Stimulated activated CD8-positive, alpha-beta memory T cell treated with anti-CD3 and anti-CD28 coated beads, Interleukin-7, amount 100 ng/mL, for 1 hour (primary cell): Measurements from ENCODE around the gene TCTA.

Source experiments
- DNase-seq, 2 donors: peaks; one replicate each; pipeline ENCODE4 v3.0.0-alpha.2; 2020; ENCODE audit warnings: low read depth in 2 of 2

The TCTA gene

GRCh38 chr3:49410846-49411534 is 1.2 kb upstream of the TCTA start:
- no peak for DNase-seq

GRCh38 chr3:49411535-49411967 is 672 bp upstream of the TCTA start:
- peak; percentile 9 to 22 for DNase-seq

- DNase-seq = no peak
Measured at GRCh38 chr3:49412632-49413337, 562 bp downstream of the TCTA start.

GRCh38 chr3:49413338-49413734 is 1.1 kb downstream of the TCTA start:
- no peak for DNase-seq

GRCh38 chr3:49414753-49415152 is 2.5 kb downstream of the TCTA start:
- no peak for DNase-seq

GRCh38 chr3:49415931-49416601 is 3.8 kb downstream of the TCTA start:
- DNase-seq = peak; percentile 20 to 27

- DNase-seq = no peak
Measured at GRCh38 chr3:49416867-49417266, 4.6 kb downstream of the TCTA start.

- no peak for DNase-seq
Measured at GRCh38 chr3:49417516-49418120, 5.4 kb downstream of the TCTA start.

- DNase-seq = no peak
Measured at GRCh38 chr3:49421890-49422378, 9.7 kb downstream of the TCTA start.

- no peak for DNase-seq
Measured at GRCh38 chr3:49422379-49423248, 10.4 kb downstream of the TCTA start, which contains the start of gene AMT. AMT (minus strand) TSS chr3:49422473; CDS start chr3:49422450, 23 bp downstream.

- DNase-seq = no peak
Measured at GRCh38 chr3:49424816-49425215, 12.6 kb downstream of the TCTA start.

- DNase-seq = no peak
Measured at GRCh38 chr3:49427586-49427985, 15.4 kb downstream of the TCTA start.

GRCh38 chr3:49428752-49429080 is 16.5 kb downstream of the TCTA start:
- no peak for DNase-seq

GRCh38 chr3:49434731-49435130 is 22.5 kb downstream of the TCTA start:
- DNase-seq = no peak

- no peak for DNase-seq
Measured at GRCh38 chr3:49445391-49445790, 33.2 kb downstream of the TCTA start.

- no peak for DNase-seq
Measured at GRCh38 chr3:49453621-49454020, 41.4 kb downstream of the TCTA start.

- no peak for DNase-seq
Measured at GRCh38 chr3:49454458-49454857, 42.2 kb downstream of the TCTA start.

GRCh38 chr3:49454898-49455681 is 42.9 kb downstream of the TCTA start:
- no peak for DNase-seq

- no peak for DNase-seq
Measured at GRCh38 chr3:49456466-49456865, 44.2 kb downstream of the TCTA start.

GRCh38 chr3:49460188-49460890 is 48.1 kb downstream of the TCTA start:
- DNase-seq = no peak
